Vagina (tissue), 2 donors: ENCODE results near the gene IL6R. TPM values are rescaled to one million over a fixed set of nuclear protein-coding genes. Genes with fewer than 3 reads are reported as not detected.

Source experiments
- DNase-seq, 2 donors: peaks; one replicate each; pipeline ENCODE4 v3.0.0-alpha.2; 2017; ENCODE audit errors: extremely low spot score in 2 of 2
- H3K27ac ChIP-seq: fragments of 200-600 bp; sonication (generic); one replicate; pipeline ENCODE4 v1.5.1; 2019
- H3K27me3 ChIP-seq: fragments of 200-600 bp; sonication (generic); one replicate; pipeline ENCODE4 v1.5.1; 2019
- H3K36me3 ChIP-seq, 2 donors: fragments of 200-600 bp; sonication (generic); one replicate each; pipeline ENCODE4 v1.5.1; 2017 to 2019
- H3K4me1 ChIP-seq: fragments of 200-600 bp; sonication (generic); one replicate; pipeline ENCODE4 v1.5.1; 2019
- H3K4me3 ChIP-seq, 2 donors: fragments of 200-600 bp; sonication (generic); 1 replicate in 1 of 2; 2 replicates in 1 of 2; pipeline ENCODE4 v1.5.1; 2016 to 2019
- H3K9me3 ChIP-seq: fragments of 200-600 bp; sonication (generic); one replicate; pipeline ENCODE4 v1.5.1; 2019
- POLR2A ChIP-seq, 2 donors: fragments of 450-650 bp; IDR thresholded peaks; one replicate each; pipeline ENCODE4 v1.6.1; 2017; ENCODE audit warnings: antibody characterized with exemption in 2 of 2, mild to moderate bottlenecking in 2 of 2, moderate library complexity in 2 of 2
- POLR2AphosphoS5 ChIP-seq, 2 donors: sonication (generic); formaldehyde crosslinking; IDR thresholded peaks; one replicate each; pipeline ENCODE4 v1.9.0; 2017; ENCODE audit warnings: antibody characterized with exemption in 2 of 2, mild to moderate bottlenecking in 2 of 2, low read depth in 1 of 2; ENCODE audit not compliant: insufficient read depth in 1 of 2
- intact Hi-C: fragments of 100-400 bp; cut with DNase I; formaldehyde crosslinking; loops from one replicate; pipeline ENCODE4 v1.15.1; 2023
- total RNA-seq: library from RNA; depleted of rRNA; stranded (reverse); fragments of >200 nt; gene quantifications from one replicate; pipeline ENCODE4 v1.2.3, GENCODE V29; 2016
- TF ChIP-seq, protein P1 (sequence below), 3 experiments: fragments of 450-650 bp in 2 of 3; fragments of 200-600 bp in 1 of 3; sonication (generic) in 1 of 3; IDR thresholded peaks; one replicate each; pipeline ENCODE4 v1.5.1; 2017 to 2019; ENCODE audit warnings: antibody characterized with exemption in 3 of 3, mild to moderate bottlenecking in 2 of 3, moderate library complexity in 2 of 3

Gene IL6R
- total RNA-seq, 1 donor from 2014 or later = 50.8 TPM

GRCh38 chr1:154391086-154391770 lies 13.9 kb upstream of the IL6R start:
- no peak for TF ChIP-seq POLR2AphosphoS5 (IDR thresholded peaks at IDR 0.05; ENCODE audit: insufficient read depth in 1 of 2, low read depth in 1 of 2)
- H3K27ac ChIP-seq = no peak overlapping the region
- H3K36me3 ChIP-seq = no peaks in the 10 kb centered on the region
- no peak for DNase-seq
- H3K27me3 ChIP-seq = no peaks in the 10 kb centered on the region
- H3K4me3 ChIP-seq = no peak overlapping the region
- H3K4me1 ChIP-seq = no peaks in the 10 kb centered on the region
- intact Hi-C loops = no loop called here
- no peaks in the 10 kb centered on the region for H3K9me3 ChIP-seq

GRCh38 chr1:154398141-154398540 lies 7.0 kb upstream of the IL6R start:
- no peaks in the 10 kb centered on the region for H3K9me3 ChIP-seq
- TF ChIP-seq POLR2A (IDR thresholded peaks at IDR 0.05) (no peak), POLR2AphosphoS5 (IDR thresholded peaks at IDR 0.05; ENCODE audit: insufficient read depth in 1 of 2, low read depth in 1 of 2) (no peak)
- TF ChIP-seq, protein P1, sequence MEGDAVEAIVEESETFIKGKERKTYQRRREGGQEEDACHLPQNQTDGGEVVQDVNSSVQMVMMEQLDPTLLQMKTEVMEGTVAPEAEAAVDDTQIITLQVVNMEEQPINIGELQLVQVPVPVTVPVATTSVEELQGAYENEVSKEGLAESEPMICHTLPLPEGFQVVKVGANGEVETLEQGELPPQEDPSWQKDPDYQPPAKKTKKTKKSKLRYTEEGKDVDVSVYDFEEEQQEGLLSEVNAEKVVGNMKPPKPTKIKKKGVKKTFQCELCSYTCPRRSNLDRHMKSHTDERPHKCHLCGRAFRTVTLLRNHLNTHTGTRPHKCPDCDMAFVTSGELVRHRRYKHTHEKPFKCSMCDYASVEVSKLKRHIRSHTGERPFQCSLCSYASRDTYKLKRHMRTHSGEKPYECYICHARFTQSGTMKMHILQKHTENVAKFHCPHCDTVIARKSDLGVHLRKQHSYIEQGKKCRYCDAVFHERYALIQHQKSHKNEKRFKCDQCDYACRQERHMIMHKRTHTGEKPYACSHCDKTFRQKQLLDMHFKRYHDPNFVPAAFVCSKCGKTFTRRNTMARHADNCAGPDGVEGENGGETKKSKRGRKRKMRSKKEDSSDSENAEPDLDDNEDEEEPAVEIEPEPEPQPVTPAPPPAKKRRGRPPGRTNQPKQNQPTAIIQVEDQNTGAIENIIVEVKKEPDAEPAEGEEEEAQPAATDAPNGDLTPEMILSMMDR (IDR thresholded peaks at IDR 0.05) = no peak
- H3K27ac ChIP-seq = no peak overlapping the region
- no peaks in the 10 kb centered on the region for H3K36me3 ChIP-seq
- no peak overlapping the region for H3K4me3 ChIP-seq
- intact Hi-C loops = no loop called here
- no peak for DNase-seq
- H3K27me3 ChIP-seq = no peaks in the 10 kb centered on the region
- H3K4me1 ChIP-seq = no peaks in the 10 kb centered on the region

DNA sequence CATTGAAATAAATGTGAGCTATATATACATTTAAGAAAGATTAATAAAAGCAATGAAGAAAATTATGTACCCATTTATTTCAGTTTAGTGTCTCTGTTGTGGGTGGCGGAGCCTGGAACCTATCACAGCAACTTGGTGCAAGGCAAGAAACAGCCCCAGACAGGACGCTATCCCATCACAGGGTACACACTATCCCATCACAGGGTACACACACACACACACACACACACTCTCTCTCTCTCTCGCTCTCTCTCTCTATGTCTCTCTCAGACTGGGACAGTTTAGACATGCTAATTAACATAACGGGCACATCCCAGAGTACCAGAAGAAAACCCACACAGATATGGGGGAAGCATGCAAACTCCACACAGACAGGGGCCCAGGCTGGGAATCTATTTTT lies 6.5 kb upstream of the IL6R start:
- TF ChIP-seq POLR2AphosphoS5 (IDR thresholded peaks at IDR 0.05; ENCODE audit: insufficient read depth in 1 of 2, low read depth in 1 of 2) (no peak), POLR2A (IDR thresholded peaks at IDR 0.05) (no peak)
- TF ChIP-seq, protein P1 (IDR thresholded peaks at IDR 0.05) = no peak
- no peak overlapping the region for H3K4me3 ChIP-seq
- intact Hi-C loops = no loop called here
- H3K4me1 ChIP-seq = no peaks in the 10 kb centered on the region
- no peak for DNase-seq
- H3K27ac ChIP-seq = no peak overlapping the region
- no peaks in the 10 kb centered on the region for H3K27me3 ChIP-seq
- no peaks in the 10 kb centered on the region for H3K9me3 ChIP-seq
- H3K36me3 ChIP-seq = no peaks in the 10 kb centered on the region

- no peak for DNase-seq
- peaks cover 5% of the 10 kb centered on the region for H3K4me1 ChIP-seq
- no peak overlapping the region for H3K27ac ChIP-seq
- no peak overlapping the region for H3K4me3 ChIP-seq
- TF ChIP-seq POLR2AphosphoS5 (IDR thresholded peaks at IDR 0.05; ENCODE audit: insufficient read depth in 1 of 2, low read depth in 1 of 2) (no peak), POLR2A (IDR thresholded peaks at IDR 0.05) (no peak)
- TF ChIP-seq, protein P1 (IDR thresholded peaks at IDR 0.05) = no peak
- H3K36me3 ChIP-seq = no peaks in the 10 kb centered on the region
- intact Hi-C loops = loop anchor here (10.0 kb wide), 1 partner anchor 154 kb away; the partner anchor contains the start of gene UBE2Q1
- H3K9me3 ChIP-seq = no peaks in the 10 kb centered on the region
- no peaks in the 10 kb centered on the region for H3K27me3 ChIP-seq
These were observed 4.8 kb upstream of the IL6R start for GRCh38 chr1:154400381-154400801.

- DNase-seq = no peak
- Histone ChIP-seq H3K27me3 (no peaks in the 10 kb centered on the region), H3K4me3 (no peak overlapping the region), H3K9me3 (no peaks in the 10 kb centered on the region), H3K27ac (no peak overlapping the region), H3K4me1 (peaks cover 18% of the 10 kb centered on the region), H3K36me3 (no peaks in the 10 kb centered on the region)
- intact Hi-C loops = loop anchor here (10.0 kb wide), 1 partner anchor 152 kb away; the partner anchor contains the start of gene UBE2Q1
- TF ChIP-seq, protein P1 (IDR thresholded peaks at IDR 0.05) = no peak
- TF ChIP-seq POLR2A (IDR thresholded peaks at IDR 0.05) (no peak), POLR2AphosphoS5 (IDR thresholded peaks at IDR 0.05; ENCODE audit: insufficient read depth in 1 of 2, low read depth in 1 of 2) (no peak)
These were observed 2.7 kb upstream of the IL6R start for GRCh38 chr1:154402409-154402921.
